DOHH2 (cell line): Measurements from ENCODE around the gene EEFSEC.

ENCODE experiments used
- H3F3A ChIP-seq: fragments of 200-600 bp; sonication (generic), shearing (Covaris generic); 2 replicates; pipeline ENCODE4 v1.6.0; 2016; ENCODE audit warnings: antibody characterized with exemption, mild to moderate bottlenecking; ENCODE audit not compliant: control insufficient read depth, insufficient read depth
- H3K27ac ChIP-seq: fragments of 200-600 bp; sonication (generic); 2 replicates; pipeline ENCODE4 v1.5.1; 2014; ENCODE audit warnings: low read depth, mild to moderate bottlenecking, low read length, moderate library complexity
- H3K27me3 ChIP-seq: fragments of 200-600 bp; sonication (generic); 2 replicates; pipeline ENCODE4 v1.6.1; 2014; ENCODE audit warnings: mild to moderate bottlenecking, low read length, mixed read lengths; ENCODE audit not compliant: control insufficient read depth
- H3K36me3 ChIP-seq: fragments of 200-600 bp; sonication (generic); 2 replicates; pipeline ENCODE4 v1.6.1; 2014; ENCODE audit warnings: mild to moderate bottlenecking, low read length, moderate library complexity, mixed read lengths; ENCODE audit not compliant: control insufficient read depth
- H3K4me1 ChIP-seq: fragments of 200-600 bp; sonication (generic); 2 replicates; pipeline ENCODE4 v1.6.1; 2014; ENCODE audit warnings: mild to moderate bottlenecking, low read length, mixed read lengths; ENCODE audit not compliant: control insufficient read depth
- H3K4me2 ChIP-seq: fragments of 200-600 bp; sonication (generic); 2 replicates; pipeline ENCODE4 v1.6.0; 2014; ENCODE audit warnings: mild to moderate bottlenecking, low read length, moderate library complexity
- H3K4me3 ChIP-seq: fragments of 200-600 bp; sonication (generic); 2 replicates; pipeline ENCODE4 v1.5.1; 2014; ENCODE audit warnings: mild to moderate bottlenecking, low read length, mixed read lengths
- H3K79me2 ChIP-seq: fragments of 200-600 bp; sonication (generic); 2 replicates; pipeline ENCODE4 v1.6.1; 2014; ENCODE audit warnings: mild to moderate bottlenecking, low read length, mixed read lengths; ENCODE audit not compliant: control insufficient read depth
- H3K9me2 ChIP-seq: fragments of 200-600 bp; sonication (generic); replicated peaks from 2 replicates; pipeline ENCODE4 v1.6.1; 2014; ENCODE audit warnings: mild to moderate bottlenecking, low read length, mixed read lengths; ENCODE audit not compliant: control insufficient read depth
- H3K9me3 ChIP-seq: fragments of 200-600 bp; sonication (generic); 2 replicates; pipeline ENCODE4 v1.6.1; 2014; ENCODE audit warnings: antibody characterized with exemption, low read length, mixed read lengths; ENCODE audit not compliant: control insufficient read depth, insufficient read depth
- H4K20me1 ChIP-seq: fragments of 200-600 bp; sonication (generic); 2 replicates; pipeline ENCODE4 v1.6.0; 2014; ENCODE audit warnings: low read depth, mild to moderate bottlenecking, antibody characterized with exemption, low read length, moderate library complexity; ENCODE audit not compliant: control insufficient read depth, insufficient read depth
- EZH2phosphoT487 ChIP-seq: fragments of 200-600 bp; sonication (generic); IDR thresholded peaks from 2 replicates; pipeline ENCODE4 v1.6.1; 2017; ENCODE audit warnings: borderline replicate concordance, mild to moderate bottlenecking, antibody characterized with exemption, low read length, moderate library complexity, mixed read lengths
- TF ChIP-seq, protein P1 (sequence below): fragments of 200-600 bp; sonication (generic); IDR thresholded peaks from one replicate; pipeline ENCODE4 v1.5.1; 2014; ENCODE audit warnings: antibody characterized with exemption, mild to moderate bottlenecking, low read depth, low read length; ENCODE audit not compliant: poor library complexity, severe bottlenecking

Gene EEFSEC

DNA sequence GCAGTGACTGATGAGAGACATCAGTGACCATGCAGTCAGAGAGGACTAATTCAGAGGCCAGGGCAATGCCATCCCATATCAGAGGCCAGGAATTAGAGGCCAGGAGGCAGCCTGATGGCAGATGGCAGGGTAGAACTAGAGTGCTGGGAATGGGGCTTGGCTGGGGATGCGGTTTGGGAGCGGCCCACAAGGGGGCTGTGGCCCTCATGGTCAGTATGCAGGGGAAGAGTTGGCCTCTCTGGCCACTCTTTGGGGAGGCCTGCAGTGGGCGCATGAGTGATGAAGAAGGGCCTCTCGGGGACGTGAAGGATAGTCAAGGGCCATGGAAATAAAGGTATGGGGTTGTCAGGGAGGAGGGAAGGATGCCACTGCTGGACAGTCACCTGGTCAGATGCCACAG lies 101.7 kb downstream of the EEFSEC start:
- Histone ChIP-seq H4K20me1 (no peaks in the 10 kb centered on the region), H3K9me2 (no peaks in the 10 kb centered on the region), H3K4me3 (no peak overlapping the region), H3K79me2 (no peaks in the 10 kb centered on the region), H3K9me3 (no peaks in the 10 kb centered on the region), H3K36me3 (no peaks in the 10 kb centered on the region), H3K4me1 (no peaks in the 10 kb centered on the region), H3K4me2 (no peak overlapping the region), H3K27ac (no peak overlapping the region), H3K27me3 (no peaks in the 10 kb centered on the region), H3F3A (no peaks in the 10 kb centered on the region)
- TF ChIP-seq EZH2phosphoT487 = no peak

DNA sequence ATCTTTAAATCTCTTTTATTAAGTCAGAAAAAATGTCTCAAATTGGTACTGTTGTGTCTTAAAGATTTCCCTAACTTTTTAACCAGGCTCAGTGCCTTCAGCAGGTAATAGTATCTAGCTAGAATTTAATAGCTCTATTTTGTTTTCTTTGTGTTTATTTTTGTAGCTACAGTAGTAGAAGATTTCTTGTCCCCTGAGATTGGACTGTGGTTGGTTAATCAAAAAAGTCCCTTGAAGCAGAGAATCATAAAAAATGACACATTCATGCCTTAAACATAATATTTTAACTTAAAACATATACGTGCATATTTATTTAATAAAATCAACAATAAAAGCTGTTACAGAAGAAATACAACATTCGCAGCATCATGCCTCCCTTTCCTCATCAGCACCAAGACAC lies 102.8 kb downstream of the EEFSEC start:
- H3K36me3 ChIP-seq = no peaks in the 10 kb centered on the region
- H3K27me3 ChIP-seq = no peaks in the 10 kb centered on the region
- H3K9me3 ChIP-seq = no peaks in the 10 kb centered on the region
- no peaks in the 10 kb centered on the region for H3K4me1 ChIP-seq
- H3F3A ChIP-seq = no peaks in the 10 kb centered on the region
- no peak overlapping the region for H3K4me3 ChIP-seq
- H4K20me1 ChIP-seq = no peaks in the 10 kb centered on the region
- no peak overlapping the region for H3K4me2 ChIP-seq
- no peak overlapping the region for H3K27ac ChIP-seq
- H3K9me2 ChIP-seq = no peaks in the 10 kb centered on the region
- no peak for TF ChIP-seq EZH2phosphoT487
- TF ChIP-seq, protein P1, sequence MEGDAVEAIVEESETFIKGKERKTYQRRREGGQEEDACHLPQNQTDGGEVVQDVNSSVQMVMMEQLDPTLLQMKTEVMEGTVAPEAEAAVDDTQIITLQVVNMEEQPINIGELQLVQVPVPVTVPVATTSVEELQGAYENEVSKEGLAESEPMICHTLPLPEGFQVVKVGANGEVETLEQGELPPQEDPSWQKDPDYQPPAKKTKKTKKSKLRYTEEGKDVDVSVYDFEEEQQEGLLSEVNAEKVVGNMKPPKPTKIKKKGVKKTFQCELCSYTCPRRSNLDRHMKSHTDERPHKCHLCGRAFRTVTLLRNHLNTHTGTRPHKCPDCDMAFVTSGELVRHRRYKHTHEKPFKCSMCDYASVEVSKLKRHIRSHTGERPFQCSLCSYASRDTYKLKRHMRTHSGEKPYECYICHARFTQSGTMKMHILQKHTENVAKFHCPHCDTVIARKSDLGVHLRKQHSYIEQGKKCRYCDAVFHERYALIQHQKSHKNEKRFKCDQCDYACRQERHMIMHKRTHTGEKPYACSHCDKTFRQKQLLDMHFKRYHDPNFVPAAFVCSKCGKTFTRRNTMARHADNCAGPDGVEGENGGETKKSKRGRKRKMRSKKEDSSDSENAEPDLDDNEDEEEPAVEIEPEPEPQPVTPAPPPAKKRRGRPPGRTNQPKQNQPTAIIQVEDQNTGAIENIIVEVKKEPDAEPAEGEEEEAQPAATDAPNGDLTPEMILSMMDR = no peak
- H3K79me2 ChIP-seq = no peaks in the 10 kb centered on the region

DNA sequence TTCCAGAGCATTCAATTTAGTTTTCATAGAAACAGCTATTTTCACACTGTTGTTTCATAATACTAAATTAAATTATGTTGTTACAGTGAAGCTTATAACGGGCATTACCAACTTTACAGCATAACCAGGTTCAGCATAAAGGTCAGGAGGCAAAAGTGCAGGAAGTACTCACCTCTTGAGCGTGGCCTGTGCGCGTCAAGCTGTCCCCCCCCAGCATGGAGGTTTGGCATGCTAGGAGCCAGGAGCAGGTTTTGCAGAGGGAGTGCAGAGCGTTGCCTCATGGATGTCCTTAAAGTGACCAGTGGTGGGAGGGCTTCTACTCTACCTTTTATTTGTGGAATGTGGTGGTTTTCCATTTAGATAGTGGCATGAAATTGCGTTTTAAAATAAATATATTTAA lies 104.4 kb downstream of the EEFSEC start:
- Histone ChIP-seq H3K27me3 (no peaks in the 10 kb centered on the region), H3K36me3 (no peaks in the 10 kb centered on the region), H3K9me2 (no peaks in the 10 kb centered on the region), H3K4me3 (no peak overlapping the region), H3K9me3 (no peaks in the 10 kb centered on the region), H3F3A (no peaks in the 10 kb centered on the region), H3K79me2 (no peaks in the 10 kb centered on the region), H4K20me1 (no peaks in the 10 kb centered on the region), H3K4me2 (no peak overlapping the region), H3K27ac (no peak overlapping the region), H3K4me1 (no peaks in the 10 kb centered on the region)
- TF ChIP-seq, protein P1 = no peak
- TF ChIP-seq EZH2phosphoT487 = no peak

DNA sequence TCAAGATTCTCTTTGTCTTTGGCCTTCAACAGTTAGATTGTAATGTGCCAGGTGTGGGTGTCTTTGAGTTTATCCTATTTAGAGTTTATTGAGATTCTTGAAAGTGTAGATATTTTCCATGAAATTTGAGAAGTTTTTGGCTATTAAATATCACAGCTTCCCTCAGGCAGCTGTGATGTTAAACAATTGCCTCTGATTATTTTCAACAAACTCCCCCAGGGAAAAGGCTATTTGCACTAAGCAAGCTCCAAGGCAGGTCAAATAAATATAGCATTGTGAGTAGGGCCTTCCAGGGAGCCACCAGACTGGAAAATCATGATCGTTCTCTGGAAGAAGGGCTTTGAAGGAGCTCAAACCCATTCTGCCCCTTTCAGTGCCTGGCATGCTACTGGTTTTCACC lies 107.0 kb downstream of the EEFSEC start:
- no peaks in the 10 kb centered on the region for H3K79me2 ChIP-seq
- H3F3A ChIP-seq = no peaks in the 10 kb centered on the region
- no peaks in the 10 kb centered on the region for H3K4me1 ChIP-seq
- H3K4me2 ChIP-seq = no peak overlapping the region
- H3K9me2 ChIP-seq = no peaks in the 10 kb centered on the region
- H3K4me3 ChIP-seq = no peak overlapping the region
- no peaks in the 10 kb centered on the region for H3K9me3 ChIP-seq
- no peak for TF ChIP-seq EZH2phosphoT487
- TF ChIP-seq, protein P1 = no peak
- no peaks in the 10 kb centered on the region for H3K36me3 ChIP-seq
- H4K20me1 ChIP-seq = no peaks in the 10 kb centered on the region
- no peak overlapping the region for H3K27ac ChIP-seq
- no peaks in the 10 kb centered on the region for H3K27me3 ChIP-seq
